Pancreas (tissue), 10 donors: Measurements from ENCODE around the gene TCN1. TPM values are rescaled to one million over a fixed set of nuclear protein-coding genes. Genes with fewer than 3 reads are reported as not detected.

ENCODE experiments used
- ATAC-seq, 4 donors: fragments of 200-7000 bp; cut with Tn5 transposase; one replicate each; pipeline versions ENCODE4 v1.8.0 to v1.9.1; 2020; ENCODE audit warnings: mild to moderate bottlenecking in 4 of 4, moderate library complexity in 4 of 4
- DNase-seq, 6 donors: peaks; one replicate each; pipeline ENCODE4 v3.0.0-alpha.2; 2020
- FAIRE-seq: peaks from 2 replicates; lab custom pipeline; 2012; peaks lifted over from hg19 to GRCh38; lab: Jason Lieb, UNC
- H3K27ac ChIP-seq, 4 donors: fragments of 200-600 bp; sonication (generic); 1 replicate in 3 of 4; 2 replicates in 1 of 4; pipeline versions ENCODE4 v1.5.0 to v1.8.0; 2020
- H3K27me3 ChIP-seq, 4 donors: fragments of 200-600 bp; one replicate each; pipeline ENCODE4 v1.8.0; 2021
- H3K36me3 ChIP-seq, 3 donors: fragments of 200-600 bp; sonication (generic) in 1 of 3; one replicate each; pipeline versions ENCODE4 v1.5.0 to v1.8.0; 2020 to 2021
- H3K4me1 ChIP-seq, 3 donors: fragments of 200-600 bp; one replicate each; pipeline ENCODE4 v1.8.0; 2021
- H3K4me3 ChIP-seq, 4 donors: fragments of 200-600 bp; sonication (generic) in 2 of 4; one replicate each; pipeline versions ENCODE4 v1.5.0 to v1.8.0; 2020 to 2021
- H3K9me3 ChIP-seq, 4 donors: fragments of 200-600 bp; one replicate each; pipeline ENCODE4 v1.8.0; 2021
- CTCF ChIP-seq, 4 donors: fragments of 200-600 bp; sonication (generic) in 3 of 4; IDR thresholded peaks; one replicate each; pipeline versions ENCODE4 v1.5.0 to v1.8.0; 2021; ENCODE audit warnings: antibody characterized with exemption in 4 of 4
- WGBS, 2 donors: extraction: QIAGEN DNeasy Blood & Tissue Kit; methylation state at CpG; one replicate each; pipeline ENCODE4 v1.1.7; 2013; 5-methylcytosine and 5-hydroxymethylcytosine counted together
- intact Hi-C, 3 donors: fragments of 100-400 bp; cut with DNase I; formaldehyde crosslinking; loops; one replicate each; pipeline versions ENCODE4 v1.11.1 to v1.14.2; 2022
- polyA plus RNA-seq, 2 donors: library from polyadenylated mRNA; stranded (reverse); fragments of 200-250 nt; gene quantifications; one replicate each; pipeline ENCODE4 v1.2.3, GENCODE V29; 2013
- total RNA-seq, 6 donors: library from RNA; stranded (reverse); fragmentation: NEBNext Ultra II Directional in 4 of 6; extraction: Animal tissue kit (Norgen Biotek cat#: 25700) in 4 of 6; gene quantifications; one replicate each; pipeline versions ENCODE4 v1.2.1 to v1.2.4, GENCODE V29; 2021 to 2023
- donor health status: healthy with polysubstance abuse.
- donor health status: DM: no; HTN: no; CAD: no; lungs with moderate emphysema.
- donor health status: DM: no; HTN: no; CAD: no.
- donor health status: control.
- donor health status: control.
- donor health status: Bipolar disorder and iron deficiency.
- donor health status: DM: yes; HTN: yes; CAD: no.
- donor health status: DM: no; HTN: no; CAD: no.
- donor health status: DM: no; HTN: no; CAD: no.
- donor health status: DM: yes; HTN: yes; CAD: no.

The TCN1 gene
- total and polyA plus RNA-seq, 8 donors, result 0.11 to 52.2 (median 4.1) TPM

DNA sequence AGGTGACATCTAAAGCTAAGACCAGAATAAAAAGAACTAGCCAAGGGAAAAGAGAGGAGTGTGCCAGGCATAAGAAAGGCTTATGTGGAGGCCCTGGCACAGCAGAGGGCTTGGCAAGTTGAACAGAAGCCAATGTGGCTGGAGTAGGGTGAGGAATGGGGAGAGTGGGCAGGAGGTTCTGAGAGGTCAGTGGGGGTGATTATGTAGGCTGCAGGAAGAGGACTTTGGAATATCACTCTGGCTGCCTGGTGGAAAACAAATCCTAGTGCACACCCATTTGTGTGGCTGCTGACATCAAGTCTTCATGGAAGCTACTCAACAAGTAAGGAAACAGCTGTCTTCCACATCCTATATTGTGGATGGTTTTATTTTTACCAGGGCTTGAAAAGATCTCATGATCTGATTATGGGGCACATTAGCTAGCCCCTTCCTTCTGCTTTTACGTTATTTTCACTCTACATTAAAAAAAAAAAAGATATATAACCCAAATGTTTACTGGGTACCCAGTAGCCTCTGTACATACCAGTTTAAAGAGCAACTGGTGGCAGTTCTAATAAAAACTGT, 59.2 kb downstream of the TCN1 start:
- H3K9me3 ChIP-seq, result no peaks in the 10 kb centered on the region
- no peaks in the 10 kb centered on the region for H3K27me3 ChIP-seq
- no peak overlapping the region for H3K4me3 ChIP-seq
- no peak overlapping the region for H3K27ac ChIP-seq
- peaks cover 0 to 9% (median 5%) of the 10 kb centered on the region in 3 donors for H3K4me1 ChIP-seq
- H3K36me3 ChIP-seq, result peaks cover 0 to 32% (median 0%) of the 10 kb centered on the region in 3 donors
- 72 to 86% methylated on average over 1 of the region's 1 CpG for WGBS, 2 donors
- ATAC-seq (no peak), DNase-seq (no peak), FAIRE-seq (no peak)
- intact Hi-C loops, result no loop called here
- TF ChIP-seq CTCF (IDR thresholded peaks at IDR 0.05), result no peak

- DNase-seq (no peak), FAIRE-seq (no peak), ATAC-seq (no peak)
- Histone ChIP-seq H3K27ac (no peak overlapping the region), H3K27me3 (no peaks in the 10 kb centered on the region), H3K36me3 (peaks cover 0 to 32% (median 0%) of the 10 kb centered on the region in 3 donors), H3K4me3 (no peak overlapping the region), H3K4me1 (no peaks in the 10 kb centered on the region), H3K9me3 (no peaks in the 10 kb centered on the region)
- WGBS, 2 donors, result 91 to 94% methylated on average over 2 of the region's 2 CpGs
- TF ChIP-seq CTCF (IDR thresholded peaks at IDR 0.05), result no peak
- intact Hi-C loops, result loop anchor here in 2 of 3 donors (5.0 kb wide), 1 partner anchor 52 kb away; no protein-coding TSS in a partner anchor
Observed at GRCh38 chr11:59804061-59804460, 62.2 kb downstream of the TCN1 start.

Other genes starting within 250 kb of the TCN1 start
- 10 to 100 TPM in 2 of 6 donors, 1 to 10 TPM in 4; 6.5 to 12.9 (median 8.1) TPM for gene PATL1, start 197.4 kb downstream of the TCN1 start, total RNA-seq
- gene PATL1, start 197.4 kb downstream of the TCN1 start, polyA plus RNA-seq, result 1 to 10 TPM; 4.5 to 6.8 TPM
- not detected for gene OR10V1, start 152.6 kb downstream of the TCN1 start, total RNA-seq
- not detected for gene OR10V1, start 152.6 kb downstream of the TCN1 start, polyA plus RNA-seq
- gene STX3, start 111.1 kb downstream of the TCN1 start, total RNA-seq, result 10 to 100 TPM; 12.1 to 21.5 (median 15.3) TPM
- 10 to 100 TPM; 12.9 to 20.5 TPM for gene STX3, start 111.1 kb downstream of the TCN1 start, polyA plus RNA-seq
- 10 to 100 TPM; 17.0 to 23.4 (median 19.6) TPM for gene MRPL16, start 55.7 kb downstream of the TCN1 start, total RNA-seq
- 10 to 100 TPM; 30.3 to 36.6 TPM for gene MRPL16, start 55.7 kb downstream of the TCN1 start, polyA plus RNA-seq
- gene CBLIF, start 21.0 kb downstream of the TCN1 start, total RNA-seq, result 1 to 10 TPM in 1 of 6 donors, under 1 TPM in 2, not detected in 3; 0.55 to 2.1 (median 0.61) TPM
- under 1 TPM in 1 of 2 donors, not detected in 1; 0.05 TPM for gene CBLIF, start 21.0 kb downstream of the TCN1 start, polyA plus RNA-seq
- gene OOSP3, start 12.3 kb upstream of the TCN1 start, total RNA-seq, result not detected
- not detected for gene OOSP3, start 12.3 kb upstream of the TCN1 start, polyA plus RNA-seq
- gene OOSP1, start 71.9 kb upstream of the TCN1 start, total RNA-seq, result not detected
- gene OOSP1, start 71.9 kb upstream of the TCN1 start, polyA plus RNA-seq, result not detected
- gene OOSP4A, start 97.5 kb upstream of the TCN1 start, total RNA-seq, result not detected
- not detected for gene OOSP4A, start 97.5 kb upstream of the TCN1 start, polyA plus RNA-seq
- gene OOSP4B, start 150.7 kb upstream of the TCN1 start, total RNA-seq, result not detected
- not detected for gene OOSP4B, start 150.7 kb upstream of the TCN1 start, polyA plus RNA-seq
- gene OOSP2, start 173.9 kb upstream of the TCN1 start, total RNA-seq, result not detected
- not detected for gene OOSP2, start 173.9 kb upstream of the TCN1 start, polyA plus RNA-seq
- not detected for gene MS4A3, start 190.2 kb upstream of the TCN1 start, total RNA-seq
- gene MS4A3, start 190.2 kb upstream of the TCN1 start, polyA plus RNA-seq, result not detected
- gene MS4A2, start 222.2 kb upstream of the TCN1 start, total RNA-seq, result under 1 TPM in 5 of 6 donors, not detected in 1; 0.09 to 0.93 (median 0.52) TPM
- under 1 TPM; 0.04 to 0.35 TPM for gene MS4A2, start 222.2 kb upstream of the TCN1 start, polyA plus RNA-seq